H1 (cell line): Measurements from ENCODE around the gene TMEM181. TPM values are rescaled to one million over a fixed set of nuclear protein-coding genes. Genes with fewer than 3 reads are reported as not detected.

ENCODE experiments used
- CTCF ChIA-PET: fragments of 300-600 bp; sonication (Branson Sonifier 250); formaldehyde crosslinking; loops from one replicate; lab custom pipeline; 2021; ENCODE audit not compliant: partially characterized antibody; lab: Charles Lee
- POLR2A ChIA-PET: fragments of 300-600 bp; sonication (Branson Sonifier 250); formaldehyde crosslinking; loops from one replicate; lab custom pipeline; 2021; ENCODE audit warnings: inconsistent platforms; ENCODE audit not compliant: partially characterized antibody; lab: Charles Lee
- DNase-seq, 2 experiments: peaks; one replicate each; pipeline versions ENCODE4 v3.0.0 to v3.0.0-alpha.2; 2010 to 2022; ENCODE audit warnings: low spot score in 2 of 2, low read depth in 1 of 2, mixed read lengths in 1 of 2
- FAIRE-seq: peaks from 2 replicates; lab custom pipeline; 2011; peaks lifted over from hg19 to GRCh38; lab: Jason Lieb, UNC
- H2AFZ ChIP-seq: 2 replicates; pipeline ENCODE4 v1.8.1; 2012; ENCODE audit warnings: low read length, inconsistent platforms
- H2AK5ac ChIP-seq: 2 replicates; pipeline ENCODE4 v1.6.1; 2013; ENCODE audit warnings: low read depth, low read length
- H2BK120ac ChIP-seq: replicated peaks from 2 replicates; pipeline ENCODE3; 2013; ENCODE audit warnings: low read depth, low read length, inconsistent platforms
- H2BK12ac ChIP-seq: 2 replicates; pipeline ENCODE4 v1.6.1; 2013; ENCODE audit warnings: low read depth, low read length
- H2BK15ac ChIP-seq: 2 replicates; pipeline ENCODE4 v1.6.1; 2013; ENCODE audit warnings: low read length
- H2BK20ac ChIP-seq: 2 replicates; pipeline ENCODE4 v1.6.1; 2013; ENCODE audit warnings: low read length
- H2BK5ac ChIP-seq: 2 replicates; pipeline ENCODE4 v1.6.1; 2013; ENCODE audit warnings: low read depth, low read length
- H3K14ac ChIP-seq: 2 replicates; pipeline ENCODE4 v1.6.1; 2013; ENCODE audit warnings: inconsistent platforms; ENCODE audit not compliant: insufficient read length
- H3K18ac ChIP-seq: 2 replicates; pipeline ENCODE4 v1.6.1; 2013; ENCODE audit warnings: low read length; ENCODE audit errors: extremely low read depth
- H3K23ac ChIP-seq: 2 replicates; pipeline ENCODE4 v1.6.1; 2013; ENCODE audit warnings: inconsistent platforms; ENCODE audit not compliant: insufficient read length
- H3K23me2 ChIP-seq: 2 replicates; pipeline ENCODE4 v1.6.1; 2013; ENCODE audit warnings: low read depth, low read length
- H3K27ac ChIP-seq: 2 replicates; pipeline ENCODE4 v1.6.1; 2011; ENCODE audit warnings: low read depth, low read length, inconsistent platforms
- H3K27me3 ChIP-seq, 4 experiments: replicated peaks in 1 of 4; 1 replicate in 1 of 4; 2 replicates in 3 of 4; pipeline versions ENCODE4 v1.6.1 to v1.8.1; 2011 to 2013; ENCODE audit warnings: low read length in 3 of 4, mild to moderate bottlenecking in 3 of 4, inconsistent platforms in 2 of 4, mixed read lengths in 2 of 4, moderate library complexity in 1 of 4; ENCODE audit not compliant: control insufficient read depth in 3 of 4, insufficient read depth in 3 of 4; ENCODE audit errors: extremely low read depth in 1 of 4
- H3K36me3 ChIP-seq, 4 experiments: 2 replicates each; pipeline versions ENCODE4 v1.6.1 to v1.8.1; 2011 to 2013; ENCODE audit warnings: mild to moderate bottlenecking in 4 of 4, low read length in 3 of 4, moderate library complexity in 2 of 4, control low read depth in 1 of 4, inconsistent platforms in 1 of 4; ENCODE audit not compliant: insufficient read depth in 4 of 4, control insufficient read depth in 2 of 4
- H3K4ac ChIP-seq: replicated peaks from 2 replicates; pipeline ENCODE3; 2013; ENCODE audit warnings: low read length, low read depth, mixed read lengths, inconsistent platforms; ENCODE audit not compliant: insufficient read length
- H3K4me1 ChIP-seq, 4 experiments: replicated peaks in 1 of 4; 1 replicate in 1 of 4; 2 replicates in 3 of 4; pipeline versions ENCODE4 v1.6.1 to v1.8.1; 2011 to 2013; ENCODE audit warnings: low read length in 3 of 4, inconsistent platforms in 2 of 4, mixed read lengths in 1 of 4; ENCODE audit not compliant: insufficient read depth in 4 of 4, control insufficient read depth in 3 of 4
- H3K4me2 ChIP-seq, 2 experiments: 2 replicates each; pipeline versions ENCODE4 v1.6.1 to v1.8.1; 2011 to 2013; ENCODE audit warnings: low read depth in 2 of 2, low read length in 2 of 2, control low read depth in 1 of 2, inconsistent platforms in 1 of 2, mild to moderate bottlenecking in 1 of 2; ENCODE audit not compliant: insufficient read depth in 1 of 2
- H3K4me3 ChIP-seq, 4 experiments: fragments of 200-600, 300-600 bp in 1 of 4; sonication (generic), shearing (Covaris generic), sonication (Bioruptor Twin) in 1 of 4; 2 replicates each; pipeline versions ENCODE4 v1.5.1 to v1.8.1; 2011 to 2016; ENCODE audit warnings: low read length in 4 of 4, low read depth in 3 of 4, control low read depth in 2 of 4, inconsistent platforms in 2 of 4, mild to moderate bottlenecking in 2 of 4, mixed read lengths in 1 of 4, moderate library complexity in 1 of 4; ENCODE audit not compliant: insufficient read depth in 2 of 4; ENCODE audit errors: extremely low read depth in 1 of 4
- H3K56ac ChIP-seq: replicated peaks from 2 replicates; pipeline ENCODE3; 2013; ENCODE audit warnings: low read depth, mild to moderate bottlenecking, mixed read lengths, low read length, inconsistent platforms; ENCODE audit not compliant: insufficient read length
- H3K79me1 ChIP-seq: 2 replicates; pipeline ENCODE4 v1.6.1; 2013; ENCODE audit warnings: low read depth, low read length, control low read depth
- H3K79me2 ChIP-seq, 2 experiments: 2 replicates each; pipeline versions ENCODE4 v1.6.1 to v1.8.1; 2012 to 2013; ENCODE audit warnings: low read length in 2 of 2, mild to moderate bottlenecking in 2 of 2, inconsistent platforms in 1 of 2; ENCODE audit not compliant: insufficient read depth in 2 of 2, control insufficient read depth in 1 of 2
- H3K9ac ChIP-seq, 4 experiments: replicated peaks in 1 of 4; 1 replicate in 1 of 4; 2 replicates in 3 of 4; pipeline versions ENCODE4 v1.6.1 to v1.8.1; 2011 to 2013; ENCODE audit warnings: low read depth in 3 of 4, low read length in 3 of 4, control low read depth in 2 of 4, mild to moderate bottlenecking in 2 of 4, moderate library complexity in 2 of 4, inconsistent platforms in 1 of 4; ENCODE audit errors: extremely low read depth in 1 of 4
- H3K9me3 ChIP-seq, 2 experiments: 2 replicates each; pipeline versions ENCODE4 v1.6.1 to v1.8.1; 2012 to 2013; ENCODE audit warnings: mild to moderate bottlenecking in 2 of 2, moderate library complexity in 2 of 2, control low read depth in 1 of 2, inconsistent platforms in 1 of 2, low read depth in 1 of 2, low read length in 1 of 2, mixed read lengths in 1 of 2; ENCODE audit not compliant: insufficient read depth in 2 of 2
- H4K20me1 ChIP-seq, 2 experiments: replicated peaks in 1 of 2; 2 replicates each; pipeline versions ENCODE3 to v1.8.1; 2011 to 2013; ENCODE audit warnings: inconsistent platforms in 2 of 2, low read length in 2 of 2, mild to moderate bottlenecking in 1 of 2; ENCODE audit not compliant: insufficient read depth in 2 of 2, control insufficient read depth in 1 of 2
- H4K5ac ChIP-seq: 2 replicates; pipeline ENCODE4 v1.6.1; 2013; ENCODE audit warnings: low read length, low read depth, mixed read lengths, inconsistent platforms; ENCODE audit not compliant: insufficient read length
- H4K8ac ChIP-seq: 2 replicates; pipeline ENCODE4 v1.8.0; 2013; ENCODE audit warnings: mild to moderate bottlenecking, moderate library complexity, low read length, inconsistent platforms; ENCODE audit not compliant: insufficient read depth; ENCODE audit errors: extremely low read depth
- H4K91ac ChIP-seq: replicated peaks from 2 replicates; pipeline ENCODE3; 2013; ENCODE audit warnings: low read length, mixed read lengths, inconsistent platforms; ENCODE audit not compliant: insufficient read length
- ATF3 ChIP-seq: IDR thresholded peaks from 2 replicates; pipeline ENCODE4 v1.6.1; 2011; ENCODE audit warnings: low read depth, mild to moderate bottlenecking, low read length; ENCODE audit not compliant: insufficient read depth
- BRCA1 ChIP-seq: IDR thresholded peaks from 2 replicates; pipeline ENCODE4 v1.6.1; 2012; ENCODE audit warnings: low read depth, low read length, improper control_type of control experiment
- CBX8 ChIP-seq: fragments of 300-800, 300-1000 bp; sonication (generic); IDR thresholded peaks from 2 replicates; pipeline ENCODE4 v1.7.1; 2016; ENCODE audit warnings: low read depth, low read length, borderline replicate concordance
- CHD1 ChIP-seq: IDR thresholded peaks from 2 replicates; pipeline ENCODE4 v1.6.1; 2012; ENCODE audit warnings: low read depth, low read length, improper control_type of control experiment
- CHD2 ChIP-seq: IDR thresholded peaks from 2 replicates; pipeline ENCODE4 v1.6.1; 2012; ENCODE audit warnings: low read length, improper control_type of control experiment
- FOSL1 ChIP-seq: IDR thresholded peaks from 2 replicates; pipeline ENCODE4 v1.6.1; 2011; ENCODE audit warnings: mild to moderate bottlenecking, low read depth, low read length, moderate library complexity; ENCODE audit not compliant: insufficient read depth
- NRF1 ChIP-seq: IDR thresholded peaks from 2 replicates; pipeline ENCODE4 v1.6.1; 2011; ENCODE audit warnings: mild to moderate bottlenecking, low read depth, low read length, improper control_type of control experiment
- POLR2A ChIP-seq, 2 experiments: IDR thresholded peaks; 1 replicate in 1 of 2; 2 replicates in 1 of 2; pipeline ENCODE4 v1.6.1; 2011; ENCODE audit warnings: low read depth in 2 of 2, low read length in 2 of 2, mild to moderate bottlenecking in 2 of 2; ENCODE audit errors: control extremely low read depth in 1 of 2
- POLR2AphosphoS5 ChIP-seq: IDR thresholded peaks from 2 replicates; pipeline ENCODE4 v1.6.1; 2011; ENCODE audit warnings: low read depth, low read length
- RNF2 ChIP-seq: fragments of 200-900, 300-1000 bp; sonication (generic); IDR thresholded peaks from 2 replicates; pipeline ENCODE4 v1.7.1; 2016; ENCODE audit warnings: borderline replicate concordance, low read depth, mild to moderate bottlenecking, antibody characterized with exemption, low read length; ENCODE audit not compliant: poor library complexity, severe bottlenecking; ENCODE audit errors: missing control alignments
- TAF1 ChIP-seq: IDR thresholded peaks from 2 replicates; pipeline ENCODE4 v1.6.1; 2011; ENCODE audit warnings: mild to moderate bottlenecking, low read depth, low read length
- USF2 ChIP-seq: IDR thresholded peaks from 2 replicates; pipeline ENCODE4 v1.6.1; 2011; ENCODE audit warnings: low read length, improper control_type of control experiment
- WGBS, 2 experiments: shearing (Covaris generic) in 1 of 2; methylation state at CpG; one replicate each; pipeline versions ENCODE4 v1.1.6 to v1.1.7; 2013 to 2015; ENCODE audit warnings: low lambda C conversion rate in 2 of 2, mixed read lengths in 2 of 2, inconsistent platforms in 1 of 2, low coverage in 1 of 2, missing lambda C conversion rate in 1 of 2; ENCODE audit not compliant: insufficient replicate concordance in 2 of 2, insufficient coverage in 1 of 2, insufficient read length in 1 of 2; ENCODE audit errors: extremely low coverage in 1 of 2, missing lambda C conversion rate in 1 of 2; 5-methylcytosine and 5-hydroxymethylcytosine counted together
- polyA plus RNA-seq, 7 experiments: library from polyadenylated mRNA; depleted of rRNA in 3 of 7; stranded (reverse) in 5 of 7; unstranded in 2 of 7; fragments of >200 nt in 5 of 7; fragments of 200-250 nt in 2 of 7; gene quantifications; 1 replicate in 5 of 7; 2 replicates in 1 of 7; 4 replicates in 1 of 7; pipeline versions ENCODE4 v1.2.1 to v1.2.3, GENCODE V29; 2011 to 2013; ENCODE audit warnings: missing spikeins in 2 of 7, mixed read lengths in 2 of 7
- total RNA-seq: library from RNA; stranded (reverse); fragmentation: NEBNext Ultra II Directional; extraction: Animal tissue kit (Norgen Biotek cat#: 25700); gene quantifications from 2 replicates; pipeline ENCODE4 v1.2.1, GENCODE V29; 2021

The TMEM181 gene
- total and polyA plus RNA-seq, 2 of the 8 experiments (the other 6 are each of a cell fraction or from before 2014, with no cell fraction given): 8.6 to 19.0 TPM

- Histone ChIP-seq H3K18ac (no peak overlapping the region), H3K4me2 (no peak overlapping the region), H3K79me1 (peaks cover 9% of the 10 kb centered on the region), H4K91ac (no peak overlapping the region), H2BK5ac (no peak overlapping the region), H3K79me2 (peaks cover 0 to 18% of the 10 kb centered on the region in 2 experiments; a peak in 2 of 4 replicates), H3K36me3 (peaks cover 0 to 22% (median 5%) of the 10 kb centered on the region in 4 experiments; a peak in 5 of 8 replicates), H2AFZ (no peak overlapping the region), H3K9ac (no peak overlapping the region), H2BK15ac (no peak overlapping the region), H3K4me1 (peaks cover 0 to 4% (median 1%) of the 10 kb centered on the region in 4 experiments; a peak in 1 of 7 replicates), H3K9me3 (no peaks in the 10 kb centered on the region), H4K5ac (no peak overlapping the region), H2AK5ac (no peak overlapping the region), H3K23ac (no peak overlapping the region), H3K27me3 (no peaks in the 10 kb centered on the region), H3K14ac (no peak overlapping the region), H4K8ac (no peak overlapping the region), H3K23me2 (no peaks in the 10 kb centered on the region), H2BK12ac (no peak overlapping the region), H2BK20ac (no peak overlapping the region), H4K20me1 (peaks cover 4 to 12% of the 10 kb centered on the region in 2 experiments), H3K27ac (no peak overlapping the region), H3K4ac (no peak overlapping the region), H2BK120ac (no peak overlapping the region), H3K4me3 (no peak overlapping the region), H3K56ac (no peak overlapping the region)
- WGBS, 2 experiments: 95% methylated on average over 3 of the region's 3 CpGs; no CpG with 5 or more reads in 1 of the 2 experiments
- DNase-seq: peak in 1 of 2 experiments; percentile 29
- FAIRE-seq: no peak
- ChIA-PET CTCF (interaction anchor here (0.7 to 2.1 kb wide), 5 partner anchors 9 to 444 kb away, joined by 3 to 8 read pairs (median 5); no protein-coding TSS in a partner anchor), POLR2A (interaction anchor here (1.4 kb wide), 1 partner anchor 53 kb away, joined by 5 read pairs; no protein-coding TSS in a partner anchor)
- no peak for TF ChIP-seq CHD2
- TF ChIP-seq TAF1: no peak
- no peak for TF ChIP-seq CHD1
- no peak for TF ChIP-seq FOSL1
- no peak for TF ChIP-seq POLR2AphosphoS5
- TF ChIP-seq POLR2A (IDR thresholded peaks at IDR 0.05; ENCODE audit: control extremely low read depth in 1 of 2, low read depth in 2 of 2, low read length in 2 of 2): no peak
- TF ChIP-seq CBX8: no peak
- TF ChIP-seq NRF1: no peak
- no peak for TF ChIP-seq RNF2
- no peak for TF ChIP-seq ATF3
- TF ChIP-seq BRCA1: no peak
- no peak for TF ChIP-seq USF2
Measured at GRCh38 chr6:158638324-158638854, 78.5 kb downstream of the TMEM181 start.
